Activated T-helper 9 cell treated with anti-CD3 and anti-CD28 coated beads, Interleukin-2, amount 50 U/mL, for 16 hours (primary cell): Measurements from ENCODE around the gene GAD1.

Source experiments
- DNase-seq: peaks from one replicate; pipeline ENCODE4 v3.0.0-alpha.2; 2020; ENCODE audit warnings: low read depth

Gene GAD1

DNA sequence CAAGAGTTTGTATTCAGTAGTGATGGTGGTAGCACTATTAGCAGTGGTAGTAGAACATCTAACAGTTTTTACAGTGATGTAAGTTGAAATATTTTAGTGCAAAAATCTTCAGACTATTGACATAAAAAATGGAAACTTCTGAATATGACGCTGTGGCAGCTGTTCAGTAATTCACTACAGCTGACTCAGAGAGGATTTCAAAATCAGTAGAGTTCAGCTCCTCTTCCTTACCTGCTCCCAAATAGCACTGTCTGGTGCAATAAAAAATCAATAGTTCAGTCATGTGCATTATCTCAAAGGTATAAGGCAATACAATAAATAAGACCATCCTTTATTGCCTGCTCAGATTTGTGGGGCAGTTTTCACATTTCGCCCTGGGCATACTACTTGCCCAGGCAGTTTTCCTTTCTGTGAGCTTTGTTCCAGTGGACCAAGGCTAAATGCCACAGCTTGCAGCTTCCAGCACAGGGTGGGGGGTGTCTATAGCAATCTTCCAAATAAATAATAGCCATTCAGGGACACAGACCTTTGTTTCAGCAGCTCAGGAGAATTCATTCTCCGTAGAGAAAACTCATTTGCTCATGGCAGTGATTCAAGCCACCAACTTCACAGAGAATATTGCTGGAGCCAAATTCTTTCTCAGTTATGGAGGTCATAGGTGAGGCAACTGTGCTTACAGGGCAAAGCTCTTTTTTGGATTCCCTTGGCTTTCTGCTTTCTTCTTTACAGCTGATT, 78.5 kb downstream of the GAD1 start:
- DNase-seq = no peak

DNA sequence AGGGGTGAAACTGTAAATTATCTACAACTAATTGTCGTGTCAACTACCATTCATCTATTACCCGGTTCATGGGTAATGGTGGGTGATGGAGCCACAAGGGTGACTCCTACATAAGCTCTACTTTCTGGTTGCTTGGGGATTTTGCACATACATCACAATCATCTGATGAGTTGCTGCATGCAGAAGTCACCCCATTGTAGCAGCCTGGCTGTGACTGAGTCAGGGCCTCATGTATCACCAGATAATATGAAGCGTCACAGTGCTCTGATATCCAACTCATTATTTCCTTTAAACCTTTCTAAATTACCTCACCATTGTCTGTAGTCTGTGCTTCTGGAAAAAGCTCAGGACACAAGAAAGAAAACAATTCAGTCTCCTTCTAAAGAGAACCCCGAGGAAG, 79.9 kb downstream of the GAD1 start:
- DNase-seq = no peak

DNA sequence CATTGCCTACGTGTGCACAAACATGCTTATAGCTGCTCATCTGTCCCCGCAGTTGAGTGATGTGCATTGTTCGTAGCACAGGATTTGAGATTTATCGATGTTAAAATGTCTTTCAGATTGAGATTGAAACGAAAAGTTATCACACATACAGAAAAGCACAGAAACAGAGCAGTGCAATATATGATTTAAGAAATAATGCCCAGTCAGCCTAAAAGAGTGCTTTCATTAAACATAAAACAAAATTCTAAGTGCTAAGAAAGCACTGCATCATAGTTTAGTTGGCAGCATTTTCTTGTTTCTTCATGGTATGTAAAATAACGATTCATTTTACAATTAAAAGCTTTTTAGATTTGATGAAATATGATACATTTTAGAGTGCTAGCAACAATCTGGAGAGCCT, 80.4 kb downstream of the GAD1 start:
- DNase-seq = no peak

DNA sequence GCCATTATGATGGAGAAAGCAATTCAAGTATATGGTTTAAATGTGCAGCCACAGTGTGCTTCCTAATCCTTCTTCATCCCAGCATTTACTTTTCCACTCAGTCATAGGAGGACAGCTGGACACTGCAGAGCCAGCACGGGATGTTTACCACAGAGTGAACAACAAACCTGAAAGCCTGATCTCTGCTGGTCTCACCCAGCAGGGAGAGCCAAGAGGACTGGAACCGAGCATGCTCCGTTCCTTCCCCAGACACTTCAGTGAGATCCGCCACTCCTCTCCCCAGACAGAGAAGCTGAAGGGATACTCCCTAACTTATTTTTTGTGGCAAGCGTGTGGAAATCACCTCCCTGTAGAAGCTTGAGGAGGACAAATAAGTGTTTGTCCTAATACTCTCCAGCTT, 89.2 kb downstream of the GAD1 start:
- DNase-seq = no peak
